Daoy (cell line): ENCODE data around the gene MTA1. TPM values are rescaled to one million over a fixed set of nuclear protein-coding genes. Genes with fewer than 3 reads are reported as not detected.

ENCODE experiments used
- DNase-seq: peaks from one replicate; pipeline ENCODE4 v3.0.0-alpha.2; 2015; ENCODE audit warnings: low read depth
- total RNA-seq: library from RNA; depleted of rRNA; stranded (reverse); fragments of >200 nt; shearing (Covaris generic); gene quantifications from 2 replicates; pipeline ENCODE4 v1.2.3, GENCODE V29; 2014

Gene MTA1
- total RNA-seq, 1 experiment from 2014 or later: 37.9 TPM

DNA sequence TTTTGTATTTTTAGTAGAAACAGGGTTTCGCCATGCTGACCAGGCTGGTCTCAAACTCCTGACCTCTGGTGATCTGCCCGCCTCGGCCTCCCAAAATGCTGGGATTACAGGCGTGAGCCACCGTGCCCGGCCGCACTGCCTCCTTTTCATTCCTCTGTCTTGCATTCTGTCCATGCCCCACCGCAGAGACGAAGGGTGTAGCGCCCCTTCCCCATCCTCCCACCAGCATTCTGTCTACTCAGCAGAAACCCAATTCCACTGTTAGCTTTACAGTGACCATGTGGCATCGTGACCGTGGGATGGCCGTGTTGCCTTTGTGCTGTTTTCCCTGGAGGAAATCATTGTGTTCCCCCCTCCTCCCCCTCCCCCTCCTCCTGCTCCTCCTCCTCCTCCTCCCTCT is 11.0 kb upstream of the MTA1 start:
- no peak for DNase-seq

DNA sequence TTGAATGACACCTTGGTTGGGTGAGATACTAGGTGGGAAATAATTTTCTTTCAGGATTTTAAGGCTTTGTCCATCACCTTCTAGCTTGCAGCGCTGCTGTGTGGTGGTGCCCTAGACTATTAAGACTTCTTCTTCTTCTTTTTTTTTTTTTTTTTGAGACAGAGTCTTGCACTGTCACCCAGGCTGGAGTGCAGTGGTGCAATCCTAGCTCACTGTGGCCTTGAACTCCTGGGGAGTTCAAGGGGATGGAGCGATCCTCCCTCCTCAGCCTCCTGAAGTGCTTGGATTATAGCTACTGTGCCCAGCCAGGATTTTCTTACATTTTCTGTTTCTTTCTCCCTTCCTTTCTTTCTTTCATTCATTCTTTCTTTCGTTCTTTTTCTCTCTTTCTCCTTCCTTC is 10.3 kb upstream of the MTA1 start:
- DNase-seq: no peak

DNA sequence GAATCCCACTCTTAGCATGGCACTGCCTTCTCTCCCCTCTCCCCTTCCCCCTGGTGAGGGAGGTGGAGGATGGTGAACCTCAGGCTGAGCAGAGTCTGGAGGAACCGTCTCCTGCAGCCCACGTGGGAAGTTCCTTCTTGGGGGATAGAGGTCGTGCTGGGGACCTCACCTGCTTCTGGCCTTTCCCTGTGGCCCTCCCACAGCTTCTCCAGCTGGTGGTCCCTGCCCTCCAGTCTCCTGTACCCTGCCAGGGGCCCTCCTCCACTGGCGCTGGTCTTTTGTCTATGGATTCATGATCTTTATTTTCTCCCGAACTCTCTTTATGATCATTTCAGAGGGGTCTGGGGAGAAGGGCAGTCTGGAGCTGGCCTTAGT is 9.0 kb upstream of the MTA1 start:
- no peak for DNase-seq

DNA sequence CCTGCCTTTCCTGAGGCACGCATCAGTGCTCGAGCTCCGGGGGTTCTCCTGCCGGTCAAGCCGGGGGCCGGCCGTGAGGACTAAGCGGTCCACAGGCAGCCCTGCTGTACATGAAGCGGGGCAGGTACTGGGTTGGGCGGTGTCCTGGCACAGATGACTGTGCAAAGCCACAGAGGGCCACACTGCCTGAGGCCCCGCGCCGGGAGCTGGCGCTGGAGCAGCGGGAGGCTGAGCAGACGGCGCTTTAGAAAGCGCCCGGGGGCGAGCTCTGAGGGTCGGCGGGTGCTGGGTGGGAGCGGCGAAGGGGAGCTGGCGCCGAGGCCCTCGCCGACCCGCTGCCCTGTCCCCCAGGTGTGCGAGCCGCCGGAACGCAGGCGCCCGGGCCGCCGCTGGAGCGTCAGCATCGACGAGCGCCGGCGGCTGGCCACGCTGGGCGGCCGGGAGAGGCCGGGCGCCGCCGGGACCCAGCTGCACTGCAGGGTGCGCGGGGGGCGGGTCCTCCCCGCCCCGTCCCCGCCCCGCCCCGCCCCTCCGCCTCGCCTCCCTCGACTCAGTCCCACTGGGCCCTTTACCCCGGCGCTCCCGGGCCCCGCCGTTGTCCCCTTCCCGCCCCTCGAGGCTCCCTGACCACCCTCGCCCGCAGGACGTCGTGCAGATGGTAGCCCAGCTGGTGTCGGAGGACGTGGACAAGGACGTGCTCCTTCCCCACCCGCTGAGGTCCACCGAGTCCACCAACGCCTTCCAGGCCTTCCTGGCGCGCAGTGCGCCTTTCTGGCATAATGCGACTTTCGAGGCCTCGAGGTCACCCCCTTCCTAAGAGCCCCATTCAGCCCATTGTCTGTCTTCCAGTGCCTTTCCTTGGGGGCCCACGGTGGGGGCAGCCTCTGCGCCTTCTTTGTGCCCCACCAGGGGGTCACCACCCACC is 8.3 kb upstream of the MTA1 start:
- DNase-seq: peak; percentile 74

DNA sequence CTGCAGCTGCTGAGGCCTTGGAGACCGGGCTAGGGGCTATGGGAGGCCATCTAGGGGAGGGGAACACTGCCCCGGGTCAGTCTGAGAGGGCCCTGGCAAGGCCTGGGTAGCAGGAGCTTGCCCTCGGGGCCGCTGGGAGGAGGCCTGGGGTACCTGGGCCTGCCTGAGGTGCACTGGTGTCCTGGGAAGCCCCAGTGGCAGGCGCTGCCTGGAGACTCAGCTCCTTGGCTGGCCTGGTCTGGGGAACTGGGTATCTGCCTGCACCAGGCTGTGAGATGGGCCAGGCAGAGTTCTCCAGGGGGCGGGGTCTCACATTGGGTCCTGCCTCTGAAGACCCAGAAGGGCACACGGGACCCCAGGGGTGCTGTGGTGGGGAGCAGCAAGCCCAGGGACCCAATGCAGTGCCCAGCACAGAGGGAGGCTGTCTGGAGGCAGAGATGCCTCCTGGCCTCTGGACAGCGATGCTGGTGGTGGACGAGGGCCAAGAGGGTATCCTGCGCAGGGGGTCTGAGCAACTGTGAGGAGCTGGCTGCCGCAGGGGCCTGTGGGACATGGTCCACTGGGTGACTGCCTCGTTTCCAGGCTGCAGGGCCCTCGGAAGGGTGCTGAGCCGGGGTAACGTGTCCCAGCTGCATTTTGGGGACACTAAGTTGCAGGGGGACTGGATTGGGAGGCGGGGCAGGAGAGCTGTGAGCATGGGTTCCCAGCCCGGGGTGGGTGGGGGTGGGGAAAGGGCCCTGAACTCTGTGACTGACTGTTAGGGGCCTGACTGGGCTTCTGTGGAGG is 7.4 kb upstream of the MTA1 start:
- DNase-seq: no peak

DNA sequence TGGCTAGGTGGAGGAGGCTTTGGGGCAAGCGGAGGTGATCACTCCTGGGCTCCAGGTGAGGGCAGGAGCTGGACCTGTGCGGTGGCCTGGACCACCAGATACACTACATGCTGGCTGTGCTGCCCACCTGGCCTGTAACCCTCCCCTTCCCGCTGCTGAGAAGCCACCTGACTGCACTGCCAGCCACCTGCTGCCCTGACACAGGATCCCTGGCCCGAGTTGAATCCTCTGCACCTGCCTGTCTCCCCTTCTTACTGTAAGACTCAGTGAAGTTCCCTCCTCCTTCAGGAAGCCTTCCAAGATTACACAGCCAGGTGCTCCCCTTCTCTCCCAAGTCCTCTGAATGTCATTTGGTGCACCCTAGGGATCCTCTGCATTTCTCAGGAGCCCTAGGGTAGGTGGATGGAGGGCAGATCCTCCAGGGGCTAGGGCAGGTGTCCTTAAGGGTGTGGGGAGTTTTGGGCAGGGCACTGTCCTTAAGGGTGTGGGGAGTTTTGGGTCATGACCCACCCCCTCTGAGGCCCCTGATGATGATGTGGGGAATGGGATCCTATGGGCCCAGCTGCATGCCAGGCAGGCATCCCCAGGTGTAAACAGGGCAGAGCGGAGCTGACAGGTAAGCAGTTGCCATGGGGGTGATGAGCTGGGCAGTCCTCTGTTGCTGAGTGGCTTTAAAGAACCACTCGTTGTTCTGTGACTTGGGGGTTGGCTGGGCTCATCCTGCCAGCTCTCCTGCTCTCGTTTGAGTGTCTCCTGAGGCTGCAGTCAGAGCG is 6.7 kb upstream of the MTA1 start:
- no peak for DNase-seq

DNA sequence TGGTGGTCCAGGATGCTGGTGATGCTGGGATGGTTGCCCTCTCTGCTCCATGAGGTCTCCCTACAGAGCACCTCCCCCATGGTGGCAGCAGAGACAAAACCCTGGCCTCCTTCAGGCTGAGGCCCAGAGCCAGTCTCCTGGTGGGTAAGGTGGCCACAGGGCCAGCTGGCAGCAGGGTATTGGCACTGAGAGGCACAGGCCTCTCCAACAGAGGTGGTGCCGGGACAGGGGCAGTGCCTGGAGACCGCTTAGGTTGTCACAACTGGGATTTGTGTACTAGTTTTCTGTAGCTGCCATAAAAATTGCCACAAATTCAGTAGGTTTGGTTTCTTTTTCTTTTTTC is 6.1 kb upstream of the MTA1 start:
- no peak for DNase-seq

DNA sequence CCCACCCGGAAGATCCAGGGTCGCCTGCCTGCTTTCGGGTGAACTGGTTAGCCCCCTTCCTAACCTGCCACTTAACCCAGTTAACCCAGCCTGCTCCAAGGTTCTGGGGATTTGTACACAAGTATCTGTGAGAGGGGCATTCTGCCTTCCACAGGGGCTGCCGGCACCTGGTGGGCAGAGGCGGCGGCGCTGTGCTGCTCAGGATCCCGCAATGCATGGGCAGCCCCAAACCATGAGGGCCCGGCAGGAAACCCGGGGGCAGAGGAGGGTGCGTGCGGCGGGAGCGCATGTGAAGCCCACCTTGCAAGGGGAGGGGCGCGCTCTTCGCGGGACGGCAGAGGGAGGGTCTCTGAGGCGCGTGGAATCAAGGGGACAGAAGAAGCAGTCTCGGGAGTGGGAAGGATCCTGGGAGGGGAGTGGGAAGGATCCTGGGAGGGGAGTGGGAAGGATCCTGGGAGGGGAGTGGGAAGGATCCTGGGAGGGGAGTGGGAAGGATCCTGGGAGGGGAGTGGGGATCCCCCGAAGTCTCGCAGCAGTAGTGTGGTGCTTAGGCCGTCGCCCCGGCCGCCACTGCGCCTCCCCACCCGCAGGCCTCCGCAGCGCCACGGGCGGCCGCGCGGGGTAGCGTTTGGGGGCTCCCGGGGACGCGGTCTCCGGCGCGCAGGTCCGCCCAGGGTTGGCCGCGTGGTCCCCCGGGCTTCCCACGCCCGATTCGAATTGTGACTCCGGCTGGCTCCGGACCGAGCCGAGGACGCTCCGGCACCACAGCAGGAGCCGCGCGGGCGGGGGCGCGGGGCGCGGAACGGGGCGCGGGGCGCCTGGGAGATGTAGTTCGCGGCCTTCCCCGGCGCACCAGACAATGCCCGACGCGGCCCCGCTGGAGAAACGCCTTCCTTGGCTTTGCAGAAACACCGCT is 4.9 kb upstream of the MTA1 start:
- peak; percentile 81 for DNase-seq

DNA sequence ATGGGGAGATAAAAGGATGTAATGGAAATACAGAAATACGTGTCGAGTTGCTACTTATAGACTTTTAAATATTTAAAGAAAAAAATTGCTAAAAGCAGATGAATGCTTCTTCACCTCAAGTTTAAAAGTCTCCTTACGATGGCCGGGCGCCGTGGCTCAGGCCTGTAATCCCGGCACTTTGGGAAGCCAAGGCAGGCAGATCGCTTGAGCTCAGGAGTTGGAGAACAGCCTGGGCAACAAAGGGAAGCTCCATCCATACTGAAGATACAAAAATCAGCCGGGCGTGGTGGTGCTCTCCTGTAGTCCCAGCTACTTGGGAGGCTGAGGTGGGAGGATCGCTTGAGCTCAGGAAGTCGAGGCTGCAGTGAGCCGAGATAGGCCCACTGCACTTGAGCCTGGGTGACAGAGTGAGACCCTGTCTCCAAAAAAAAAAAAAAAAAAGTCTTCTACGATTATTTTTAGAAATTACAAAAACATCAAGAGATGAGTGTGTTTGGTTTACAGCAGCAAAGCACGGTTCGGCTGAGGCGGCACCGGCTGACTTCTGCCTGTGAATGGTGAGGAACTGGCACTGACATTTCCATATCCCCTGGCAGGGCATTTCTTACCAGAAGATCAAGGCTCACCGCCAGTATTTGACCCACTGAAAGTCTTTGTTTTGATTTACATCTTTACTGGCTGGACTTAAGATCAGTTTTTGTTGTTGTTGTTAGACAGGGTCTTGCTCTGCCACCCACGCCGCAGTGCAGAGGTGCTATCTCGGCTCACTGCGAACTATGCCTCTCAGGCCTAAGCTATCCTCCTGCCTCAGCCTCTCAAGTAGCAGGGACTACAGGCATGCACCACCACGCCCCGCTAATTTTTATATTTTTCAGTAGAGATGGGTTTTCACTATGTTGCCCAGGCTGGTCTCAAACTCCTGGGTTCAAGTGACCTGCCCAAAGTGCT is 3.9 kb upstream of the MTA1 start:
- no peak for DNase-seq

DNA sequence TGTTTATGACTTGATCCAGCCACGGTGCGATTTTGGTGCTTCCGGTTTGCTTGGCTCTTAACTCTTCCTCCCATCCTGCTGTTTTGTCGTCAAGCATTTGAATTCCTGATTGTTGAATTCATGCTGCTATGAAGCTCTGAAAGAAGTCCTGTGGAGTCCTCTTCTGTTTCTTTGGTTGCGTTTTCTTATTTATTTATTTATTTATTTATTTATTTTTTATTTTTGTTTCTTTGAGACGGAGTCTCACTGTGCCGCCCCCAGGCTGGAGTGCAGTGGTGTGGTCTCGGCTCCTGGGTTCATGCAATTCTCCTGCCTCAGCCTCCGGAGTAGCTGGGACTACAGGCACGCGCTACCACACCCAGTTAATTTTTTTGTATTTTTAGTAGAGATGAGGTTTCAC is 3.0 kb upstream of the MTA1 start:
- DNase-seq: no peak

DNA sequence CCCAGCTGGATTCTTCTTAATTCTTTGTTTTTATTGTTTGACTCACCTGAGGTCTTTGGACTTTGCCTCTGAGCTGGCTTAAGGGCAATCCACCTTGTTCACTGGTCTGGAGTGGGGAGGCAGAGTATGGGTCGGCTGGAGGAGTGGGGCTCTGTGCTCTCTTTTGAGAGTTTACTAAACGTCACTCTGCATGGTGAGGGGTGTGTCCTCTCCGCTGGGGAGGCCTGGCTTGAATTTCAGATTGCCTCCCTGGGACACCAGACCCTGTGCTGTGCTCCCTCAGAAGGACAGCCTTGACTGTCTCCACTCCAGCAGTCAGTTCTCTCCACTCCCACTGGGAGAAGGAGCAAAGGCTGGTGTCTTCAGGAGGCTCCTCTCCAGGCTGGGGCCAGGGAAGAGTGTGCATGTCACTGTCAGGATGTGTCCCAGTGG is 1.9 kb upstream of the MTA1 start:
- no peak for DNase-seq

DNA sequence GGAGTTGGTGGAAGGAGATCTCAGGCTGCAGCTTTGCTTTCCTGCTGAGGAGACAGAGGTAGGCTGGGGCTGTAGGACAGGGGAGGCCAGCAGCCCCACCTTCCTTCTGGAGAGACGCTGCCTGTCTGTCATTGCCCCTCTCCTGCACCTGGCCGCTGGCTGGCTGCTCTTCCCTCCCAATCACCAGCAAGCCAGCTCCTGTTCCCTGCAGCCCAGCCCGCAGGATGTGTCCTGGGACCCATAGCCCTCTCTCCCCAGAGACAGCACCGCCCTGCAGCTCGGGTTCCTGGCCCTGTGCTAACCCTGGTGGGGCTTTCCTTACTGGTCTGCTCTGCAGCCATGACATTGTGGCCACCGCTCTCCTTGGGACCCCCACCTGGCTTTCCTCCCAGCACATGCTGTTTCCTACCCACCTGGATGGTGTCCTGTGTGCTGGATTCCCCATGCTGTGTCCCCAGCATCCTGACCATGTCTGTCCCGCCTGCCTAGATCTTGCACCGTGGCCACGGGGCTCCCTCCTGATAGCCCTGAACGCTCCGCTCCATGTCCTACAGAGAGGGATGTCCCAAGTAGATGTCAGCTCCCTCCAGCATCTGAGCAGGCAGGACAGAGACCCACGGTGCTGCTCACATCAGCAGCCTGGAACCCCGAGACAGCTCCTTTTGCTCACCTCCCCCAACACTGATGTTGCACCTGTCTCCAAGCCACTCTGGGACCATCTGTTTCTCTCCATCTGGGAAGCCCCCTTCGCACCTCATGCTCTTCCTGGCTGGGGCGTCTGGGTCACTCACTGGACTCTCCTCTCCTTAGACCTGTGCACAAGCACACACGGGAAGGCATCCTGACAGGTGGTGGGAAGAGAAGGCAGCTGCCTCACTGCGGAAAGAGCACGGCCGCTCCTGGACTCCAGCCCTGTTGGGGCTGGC is 1.1 kb upstream of the MTA1 start:
- DNase-seq: no peak

DNA sequence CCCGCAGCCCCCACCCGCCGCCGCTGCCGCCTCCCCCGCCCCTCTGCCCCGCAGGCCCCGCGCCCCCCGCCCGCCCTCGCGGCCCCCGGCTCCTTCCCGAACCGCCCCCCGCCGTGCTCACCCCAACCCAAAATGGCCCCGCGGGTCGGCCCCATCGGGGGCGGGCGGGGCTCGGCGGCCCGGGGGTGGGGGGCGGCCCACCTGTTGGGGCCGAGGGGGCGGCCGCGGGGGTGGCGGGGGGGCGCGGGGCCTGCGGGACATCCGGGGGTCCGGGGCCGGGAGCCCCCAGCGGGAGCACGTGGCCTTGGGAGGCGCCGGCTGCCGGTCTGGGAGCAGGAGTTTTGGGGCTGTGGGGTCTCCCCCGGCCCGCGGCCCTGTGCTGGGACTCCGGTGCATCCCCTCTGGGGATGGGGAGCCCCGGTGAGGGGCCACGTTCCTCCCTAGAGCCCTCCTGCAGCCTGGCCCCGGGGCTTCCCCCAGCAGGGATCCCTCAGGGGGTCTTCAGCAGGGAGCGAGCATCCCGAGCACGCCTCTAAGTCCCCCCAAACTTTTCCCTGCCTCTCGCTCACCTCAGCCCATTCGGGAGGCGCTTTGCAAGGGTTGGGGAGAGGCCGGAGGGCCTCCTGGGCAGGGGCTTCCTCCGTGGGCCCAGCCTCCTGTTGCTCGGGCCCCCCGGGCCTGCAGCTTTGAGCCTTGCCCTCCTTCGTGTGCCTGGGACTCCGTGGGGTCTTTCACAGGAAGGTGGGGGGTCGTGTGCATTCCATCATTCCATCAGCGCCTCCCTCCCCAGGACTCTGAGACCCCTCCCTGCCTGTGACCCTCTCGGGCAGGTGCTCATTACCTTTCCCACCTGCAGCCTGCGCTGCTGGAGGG is 710 bp downstream of the MTA1 start:
- DNase-seq: no peak

DNA sequence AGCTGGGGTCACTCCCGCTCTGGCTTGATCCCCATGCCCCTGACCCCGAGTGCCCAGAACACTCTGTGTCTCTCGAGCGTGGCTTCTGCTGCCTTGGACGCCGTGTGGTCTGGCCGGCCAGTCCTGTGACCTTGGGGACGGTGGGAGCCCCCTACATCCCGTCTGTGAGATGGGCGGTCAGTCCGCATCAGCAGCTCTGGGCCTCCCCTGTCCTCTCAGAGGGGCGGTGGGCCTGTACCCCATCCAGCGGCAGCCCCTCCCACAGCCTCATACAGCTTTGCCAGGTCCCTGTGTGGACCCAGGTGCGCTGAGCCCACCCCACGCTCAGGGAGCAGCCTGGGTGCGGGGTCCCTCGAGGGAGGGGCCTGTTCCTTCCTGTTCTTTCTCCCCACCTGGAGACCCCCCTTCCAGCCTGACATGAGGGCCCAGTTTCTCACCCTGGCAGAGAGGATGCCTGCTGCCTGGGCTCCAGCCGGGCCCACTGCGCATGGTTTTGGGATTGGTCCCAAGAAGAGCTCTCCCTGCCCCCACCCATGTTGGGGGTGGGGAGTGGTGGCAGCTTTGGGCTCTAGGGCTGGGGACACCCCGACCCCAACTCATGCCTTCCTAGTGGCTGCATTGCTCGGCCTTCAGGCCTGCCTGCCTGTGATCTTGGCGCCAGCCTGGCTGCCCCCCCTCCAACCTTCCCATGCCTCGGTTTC is 1.5 kb downstream of the MTA1 start:
- DNase-seq: no peak

DNA sequence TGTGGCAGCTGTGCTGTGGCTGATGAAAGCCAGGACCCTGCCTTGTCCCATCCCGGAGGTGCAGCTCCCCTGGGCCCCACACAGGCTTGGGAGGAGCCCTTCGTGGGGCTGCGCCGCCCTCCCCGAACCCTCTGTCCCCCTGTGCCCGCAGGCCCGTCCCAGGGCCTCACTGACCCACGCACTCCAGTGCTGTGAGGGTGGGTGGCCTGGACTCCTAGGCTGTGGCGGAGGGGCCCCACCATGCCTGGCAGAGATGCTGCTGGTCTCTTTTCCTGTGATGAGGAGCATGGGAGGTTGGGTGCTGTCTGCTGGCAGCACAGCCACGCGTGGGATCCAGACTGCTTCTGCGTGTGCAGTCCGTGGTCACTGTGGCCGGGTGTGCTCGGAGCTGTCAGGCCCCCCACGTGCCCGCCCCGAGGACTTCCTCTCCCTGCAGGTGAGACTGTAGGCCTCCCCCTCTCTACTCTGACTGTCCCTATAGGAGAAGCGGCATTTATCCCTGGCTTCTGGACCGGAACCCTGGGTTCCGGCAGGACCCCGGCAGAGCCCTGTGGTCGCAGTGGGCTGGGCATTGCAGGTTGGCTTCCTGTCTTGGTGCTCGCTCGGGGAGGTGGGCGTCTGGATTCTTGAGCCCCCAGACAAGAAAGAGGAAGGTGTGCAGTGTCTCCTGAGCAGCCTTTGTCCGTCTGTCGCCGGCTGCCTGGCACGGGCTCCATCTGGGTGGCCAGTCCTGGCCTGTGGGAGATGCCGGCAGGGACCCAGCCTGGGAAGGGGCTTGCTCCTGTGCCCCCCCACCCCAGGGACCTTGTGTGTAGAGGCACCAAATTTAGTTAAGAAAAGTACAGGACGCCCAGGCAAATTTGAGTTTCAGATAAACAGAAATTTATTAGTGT is 2.3 kb downstream of the MTA1 start:
- DNase-seq: no peak
